ENCODE measurements around the gene TRERF1.

TRERF1 gene

DNA sequence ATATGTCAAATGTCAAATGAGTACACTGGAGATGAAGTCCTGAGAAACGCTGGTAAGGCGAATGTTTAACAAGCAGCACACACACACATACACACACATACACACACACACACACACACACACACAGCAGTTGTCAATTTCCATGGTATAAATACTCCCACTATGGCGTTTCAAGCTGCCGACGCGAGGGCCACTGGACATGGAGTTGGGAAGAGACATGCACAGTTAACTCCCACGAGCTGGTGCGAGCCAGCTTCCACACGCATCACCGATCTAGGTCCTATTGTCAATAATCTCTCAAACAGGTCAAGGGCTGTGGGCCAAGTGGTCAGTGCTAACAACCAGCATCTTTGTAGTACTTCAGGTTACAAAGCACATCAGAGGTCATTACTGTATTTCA is 58.9 kb downstream of the TRERF1 start:
- no peak for DNase-seq (ENCODE audit: low spot score)
- TF ChIP-seq, protein P1, sequence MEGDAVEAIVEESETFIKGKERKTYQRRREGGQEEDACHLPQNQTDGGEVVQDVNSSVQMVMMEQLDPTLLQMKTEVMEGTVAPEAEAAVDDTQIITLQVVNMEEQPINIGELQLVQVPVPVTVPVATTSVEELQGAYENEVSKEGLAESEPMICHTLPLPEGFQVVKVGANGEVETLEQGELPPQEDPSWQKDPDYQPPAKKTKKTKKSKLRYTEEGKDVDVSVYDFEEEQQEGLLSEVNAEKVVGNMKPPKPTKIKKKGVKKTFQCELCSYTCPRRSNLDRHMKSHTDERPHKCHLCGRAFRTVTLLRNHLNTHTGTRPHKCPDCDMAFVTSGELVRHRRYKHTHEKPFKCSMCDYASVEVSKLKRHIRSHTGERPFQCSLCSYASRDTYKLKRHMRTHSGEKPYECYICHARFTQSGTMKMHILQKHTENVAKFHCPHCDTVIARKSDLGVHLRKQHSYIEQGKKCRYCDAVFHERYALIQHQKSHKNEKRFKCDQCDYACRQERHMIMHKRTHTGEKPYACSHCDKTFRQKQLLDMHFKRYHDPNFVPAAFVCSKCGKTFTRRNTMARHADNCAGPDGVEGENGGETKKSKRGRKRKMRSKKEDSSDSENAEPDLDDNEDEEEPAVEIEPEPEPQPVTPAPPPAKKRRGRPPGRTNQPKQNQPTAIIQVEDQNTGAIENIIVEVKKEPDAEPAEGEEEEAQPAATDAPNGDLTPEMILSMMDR (IDR thresholded peaks at IDR 0.05; ENCODE audit: extremely low read depth, insufficient read depth, missing control alignments) = no peak
- in situ Hi-C loops (cut with MboI; ENCODE audit: low pct_unique_long_range_greater_than_20kb, low sequenced_read_pairs, unreplicated experiment) = no loop called here

GRCh38 chr6:42391441-42391840 is 60.3 kb downstream of the TRERF1 start:
- no peak for DNase-seq (ENCODE audit: low spot score)
- in situ Hi-C loops (cut with MboI; ENCODE audit: low pct_unique_long_range_greater_than_20kb, low sequenced_read_pairs, unreplicated experiment) = no loop called here
- TF ChIP-seq, protein P1 (IDR thresholded peaks at IDR 0.05; ENCODE audit: extremely low read depth, insufficient read depth, missing control alignments) = no peak

DNA sequence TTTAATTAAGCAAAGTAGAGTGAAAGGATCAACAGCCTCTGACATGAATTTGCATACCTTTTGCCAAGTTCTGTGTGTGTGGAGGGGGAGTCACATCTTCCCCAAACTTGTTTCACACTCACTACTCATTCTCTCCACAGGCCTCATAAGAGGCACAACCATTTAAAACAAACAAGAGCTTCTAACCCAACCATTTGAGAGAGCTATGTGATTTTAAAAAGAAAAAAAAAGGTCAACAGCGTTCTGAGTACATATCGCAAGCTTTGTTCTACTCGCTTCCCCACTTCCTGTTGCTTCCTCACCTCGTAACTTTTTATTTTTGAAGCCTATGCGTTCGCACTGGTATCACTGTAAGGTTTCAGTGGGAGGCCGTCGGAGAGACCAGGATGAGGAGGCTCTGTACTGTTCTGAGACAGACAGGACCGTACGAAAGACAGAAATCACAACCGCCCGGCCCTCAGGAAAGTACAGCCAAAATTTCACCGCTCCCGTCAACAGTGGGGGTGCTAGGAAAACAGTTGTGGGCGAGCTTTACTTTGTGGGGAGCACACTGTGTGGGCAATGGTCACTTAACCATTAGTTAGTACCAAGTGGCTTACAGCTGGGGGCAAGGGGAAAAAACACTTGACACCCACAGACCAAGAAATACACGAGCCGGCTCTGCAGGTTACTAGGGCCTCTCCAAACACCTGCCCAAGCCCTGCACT is 61.3 kb downstream of the TRERF1 start:
- in situ Hi-C loops (cut with MboI; ENCODE audit: low pct_unique_long_range_greater_than_20kb, low sequenced_read_pairs, unreplicated experiment) = no loop called here
- no peak for DNase-seq (ENCODE audit: low spot score)
- TF ChIP-seq, protein P1 (IDR thresholded peaks at IDR 0.05; ENCODE audit: extremely low read depth, insufficient read depth, missing control alignments) = no peak

DNA sequence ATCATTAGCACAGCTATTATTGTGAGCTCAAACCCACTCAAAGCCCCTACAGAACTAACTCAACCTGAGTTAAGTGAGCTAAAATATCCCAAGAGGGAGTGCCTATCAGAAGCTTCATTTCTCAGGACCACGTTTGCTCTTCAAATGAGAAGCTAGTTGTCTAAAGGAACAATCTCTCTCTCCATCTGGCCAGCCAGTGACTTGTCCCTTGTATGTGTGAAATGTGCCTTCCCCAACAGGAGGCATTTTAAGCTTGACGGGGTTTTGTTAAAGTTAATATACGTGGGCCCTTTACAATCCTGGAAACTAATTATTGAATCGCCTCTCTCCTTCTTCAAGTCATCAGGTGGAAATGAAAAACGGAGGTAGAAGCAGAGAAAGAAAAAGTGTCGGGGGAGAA is 62.0 kb downstream of the TRERF1 start:
- no peak for DNase-seq (ENCODE audit: low spot score)
- TF ChIP-seq, protein P1 (IDR thresholded peaks at IDR 0.05; ENCODE audit: extremely low read depth, insufficient read depth, missing control alignments) = no peak
- in situ Hi-C loops (cut with MboI; ENCODE audit: low pct_unique_long_range_greater_than_20kb, low sequenced_read_pairs, unreplicated experiment) = no loop called here

DNA sequence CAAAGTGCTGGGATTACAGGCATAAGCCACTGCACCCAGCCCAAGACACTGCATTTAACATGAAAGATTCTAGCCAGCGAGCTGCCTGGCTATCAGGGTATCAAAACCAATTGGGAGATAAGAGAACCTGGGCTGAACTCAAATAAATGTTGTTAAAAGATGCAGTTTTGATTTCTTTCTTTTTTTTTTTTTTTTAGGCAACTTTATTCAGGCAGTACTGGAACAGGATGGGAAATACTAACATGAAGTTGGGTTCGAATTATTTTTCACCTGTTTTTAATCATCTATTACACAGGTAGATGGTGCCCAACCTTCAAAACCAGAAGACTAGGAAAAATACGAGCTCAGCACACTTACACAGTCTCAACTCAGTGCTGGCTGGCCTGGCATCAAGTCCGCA is 63.7 kb downstream of the TRERF1 start:
- DNase-seq (ENCODE audit: low spot score) = no peak
- TF ChIP-seq, protein P1 (IDR thresholded peaks at IDR 0.05; ENCODE audit: extremely low read depth, insufficient read depth, missing control alignments) = no peak
- in situ Hi-C loops (cut with MboI; ENCODE audit: low pct_unique_long_range_greater_than_20kb, low sequenced_read_pairs, unreplicated experiment) = no loop called here

DNA sequence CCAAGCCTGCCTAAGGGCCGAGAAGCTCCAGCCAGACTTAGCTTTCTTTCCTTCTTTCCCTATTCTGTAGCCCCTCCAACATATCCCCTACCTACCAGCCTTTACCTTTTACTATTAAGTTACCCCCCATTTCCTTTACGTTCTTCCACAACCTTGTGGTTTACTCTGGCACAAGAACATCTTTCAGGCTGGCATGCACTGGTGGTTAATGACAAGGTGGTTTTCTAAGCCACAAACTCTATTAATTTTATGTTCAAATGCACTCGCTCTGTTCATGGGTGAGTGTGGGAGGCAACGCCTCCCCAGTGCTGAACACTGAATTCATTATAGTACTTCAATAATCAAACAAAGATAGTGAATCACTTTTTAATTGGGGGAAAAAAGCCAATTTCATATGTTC is 64.4 kb downstream of the TRERF1 start:
- DNase-seq (ENCODE audit: low spot score) = no peak
- TF ChIP-seq, protein P1 (IDR thresholded peaks at IDR 0.05; ENCODE audit: extremely low read depth, insufficient read depth, missing control alignments) = no peak
- in situ Hi-C loops (cut with MboI; ENCODE audit: low pct_unique_long_range_greater_than_20kb, low sequenced_read_pairs, unreplicated experiment) = no loop called here

Measured in GM13977 (cell line).